Stimulated activated naive CD4-positive, alpha-beta T cell (primary cell): ENCODE results near the gene PTGFR.

Experiments
- DNase-seq, 6 experiments: peaks; one replicate each; lab custom pipeline; 2025; lab: John Stamatoyannopoulos, UW

The PTGFR gene

GRCh38 chr1:78490861-78491450 lies at the start of gene PTGFR:
Gene PTGFR (plus strand): TSS chr1:78490974. CDS start chr1:78492744, 1,770 bp downstream.
- DNase-seq, result no peak

GRCh38 chr1:78441921-78442320 lies 48.9 kb upstream of the PTGFR start:
- DNase-seq, result no peak

- DNase-seq, result no peak
Measured at GRCh38 chr1:78447086-78447485, 43.7 kb upstream of the PTGFR start.

DNA sequence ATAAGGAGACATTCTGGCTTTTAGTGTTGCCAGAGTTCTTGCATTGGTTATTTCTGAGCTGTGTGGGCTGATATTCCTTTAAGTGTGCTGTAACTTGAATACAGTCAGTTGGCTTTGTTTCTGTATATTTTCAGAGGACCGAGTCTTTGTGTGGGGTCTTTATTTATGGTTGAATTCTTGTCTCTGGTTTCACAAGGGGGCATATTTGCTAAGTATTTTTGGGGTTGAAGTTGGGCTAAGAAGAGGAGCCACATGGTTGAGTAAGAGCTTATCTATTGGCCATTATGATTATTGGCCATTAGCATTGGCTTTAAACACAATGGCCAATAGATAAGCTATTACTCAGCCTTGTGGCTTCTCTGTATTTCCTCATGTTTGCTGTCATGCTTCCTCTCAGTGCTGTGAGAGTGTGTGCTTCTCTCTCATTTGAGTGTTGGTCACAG lies 26.3 kb upstream of the PTGFR start:
- no peak for DNase-seq

- no peak for DNase-seq
Measured at GRCh38 chr1:78465143-78465542, 25.6 kb upstream of the PTGFR start.

DNA sequence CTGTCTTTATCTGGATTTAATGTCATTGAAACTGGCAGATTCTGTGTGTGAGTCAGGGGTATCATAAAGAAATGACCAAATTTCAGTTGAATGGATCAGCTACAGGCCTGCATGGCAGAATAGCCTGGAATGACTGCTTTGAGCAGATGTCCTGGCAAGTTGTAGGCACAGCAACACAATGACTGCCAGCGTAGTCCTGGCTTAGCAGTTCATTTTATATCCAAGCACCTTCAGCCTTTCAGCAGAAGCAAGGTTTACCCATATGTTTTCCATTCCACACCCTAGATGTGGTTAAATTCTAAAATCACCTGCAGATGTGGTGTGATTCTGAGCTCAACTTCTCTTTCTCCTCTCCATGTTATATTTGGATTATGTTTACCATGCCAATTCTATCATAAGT lies 22.3 kb upstream of the PTGFR start:
- DNase-seq, result no peak

- no peak for DNase-seq
Measured at GRCh38 chr1:78469576-78469975, 21.2 kb upstream of the PTGFR start.

- DNase-seq, result no peak
Measured at GRCh38 chr1:78471890-78472620, 18.7 kb upstream of the PTGFR start.

DNA sequence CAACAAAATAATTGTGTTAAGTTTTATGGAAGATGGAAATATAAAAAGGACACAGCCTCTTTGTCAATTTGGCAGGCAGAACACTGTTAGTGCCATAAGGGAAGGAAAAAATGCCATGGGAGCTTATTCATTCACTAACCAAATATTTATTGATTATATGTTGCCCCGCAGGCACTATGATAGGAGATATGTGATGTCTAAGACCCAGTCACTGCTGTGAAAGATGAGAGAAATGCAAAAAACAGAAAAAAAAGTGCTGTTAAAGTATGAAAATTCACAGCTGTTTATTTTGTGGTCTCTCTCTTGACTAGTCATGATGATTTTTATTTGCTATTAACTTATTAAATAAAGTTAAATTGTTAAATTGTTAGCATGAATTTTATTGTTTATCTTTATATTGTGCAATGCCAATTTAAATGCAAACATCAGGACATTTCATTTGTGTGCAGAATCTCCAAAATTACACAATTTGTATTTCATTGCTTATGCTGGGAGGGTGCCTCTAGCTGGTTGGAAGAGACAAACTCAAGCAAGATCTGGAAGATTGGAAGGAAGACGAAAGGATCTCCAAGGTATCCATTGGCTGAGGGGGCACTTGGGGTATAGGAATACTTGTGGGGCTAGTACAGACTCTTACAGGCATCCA lies 17.8 kb upstream of the PTGFR start:
- DNase-seq, result no peak

DNA sequence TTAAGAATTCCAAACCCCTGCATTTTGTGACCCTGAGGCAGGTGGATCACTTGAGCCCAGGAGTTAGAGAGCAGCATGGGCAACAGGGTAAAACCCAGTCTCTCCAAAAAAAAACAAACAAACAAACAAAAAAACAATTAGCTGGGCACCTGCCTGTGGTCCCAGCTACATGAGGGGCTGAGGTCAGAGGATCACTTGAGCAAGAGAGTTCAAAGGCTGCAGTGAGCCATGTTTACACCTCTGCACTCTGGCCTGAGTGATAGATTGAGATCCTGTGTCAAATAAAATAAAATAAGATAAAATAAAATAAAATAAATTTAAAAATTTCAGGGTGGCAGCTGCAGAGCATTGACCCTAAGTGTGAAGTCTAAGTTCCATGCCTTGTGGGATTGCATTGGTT lies 16.7 kb upstream of the PTGFR start:
- DNase-seq, result no peak

DNA sequence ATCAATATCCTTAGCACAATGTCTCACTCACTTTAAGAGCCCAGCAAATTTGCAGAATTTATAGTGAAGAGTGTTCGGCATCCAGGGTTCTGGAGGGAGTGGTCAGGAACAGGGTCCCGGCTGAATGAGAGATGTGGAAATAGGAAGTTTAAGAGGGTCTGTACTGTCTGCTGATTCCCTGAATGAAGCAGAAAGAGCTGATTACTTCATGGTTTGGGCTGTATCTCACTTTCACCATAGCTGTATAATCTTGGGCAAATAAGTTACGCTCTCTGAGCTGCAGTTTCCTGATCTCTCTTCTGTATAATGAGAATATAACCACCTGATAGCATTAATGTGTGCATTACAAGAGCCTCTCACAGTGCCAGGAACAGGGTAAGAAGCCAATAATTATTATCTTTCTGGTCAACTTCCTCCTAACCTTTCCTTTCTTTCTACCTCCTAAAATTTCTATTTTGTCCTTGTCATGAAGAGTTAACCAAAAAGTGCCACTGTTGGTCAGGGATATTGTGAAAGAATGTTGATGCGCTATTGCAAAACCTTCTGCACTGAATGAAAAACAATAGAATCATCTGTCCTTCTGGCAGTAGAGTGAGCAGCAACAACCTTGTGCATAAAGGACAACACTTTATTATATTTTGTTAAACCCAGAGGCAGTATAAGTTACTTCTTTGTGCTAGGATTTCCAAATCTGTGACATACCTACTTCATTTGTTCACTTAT lies 14.7 kb upstream of the PTGFR start:
- DNase-seq, result no peak

GRCh38 chr1:78483903-78484302 lies 6.9 kb upstream of the PTGFR start:
- no peak for DNase-seq

- no peak for DNase-seq
Measured at GRCh38 chr1:78491451-78492071, 787 bp downstream of the PTGFR start.

- DNase-seq, result no peak
Measured at GRCh38 chr1:78492386-78492950, 1.7 kb downstream of the PTGFR start.

GRCh38 chr1:78493451-78493850 lies 2.7 kb downstream of the PTGFR start:
- DNase-seq, result no peak

GRCh38 chr1:78497201-78497600 lies 6.4 kb downstream of the PTGFR start:
- DNase-seq, result no peak

DNA sequence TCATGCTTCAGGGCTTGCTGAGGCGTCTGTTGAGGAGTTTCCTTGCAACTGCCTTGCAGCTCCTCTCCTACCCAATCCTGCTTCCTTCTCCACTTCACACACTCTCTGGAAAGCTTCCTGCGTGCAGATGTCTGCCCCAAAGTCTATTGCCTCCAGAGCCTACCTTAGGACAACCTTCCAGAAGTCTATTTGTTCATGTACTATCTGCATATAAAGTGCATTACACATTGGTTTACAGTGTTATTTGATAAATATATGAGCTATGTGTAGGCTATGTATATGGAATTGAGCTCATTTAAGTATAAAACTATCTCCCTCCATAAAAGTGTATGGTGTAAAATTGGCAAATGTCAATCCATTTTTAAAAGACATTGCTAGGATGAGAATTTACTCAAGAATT lies 9.8 kb downstream of the PTGFR start:
- DNase-seq, result no peak

DNA sequence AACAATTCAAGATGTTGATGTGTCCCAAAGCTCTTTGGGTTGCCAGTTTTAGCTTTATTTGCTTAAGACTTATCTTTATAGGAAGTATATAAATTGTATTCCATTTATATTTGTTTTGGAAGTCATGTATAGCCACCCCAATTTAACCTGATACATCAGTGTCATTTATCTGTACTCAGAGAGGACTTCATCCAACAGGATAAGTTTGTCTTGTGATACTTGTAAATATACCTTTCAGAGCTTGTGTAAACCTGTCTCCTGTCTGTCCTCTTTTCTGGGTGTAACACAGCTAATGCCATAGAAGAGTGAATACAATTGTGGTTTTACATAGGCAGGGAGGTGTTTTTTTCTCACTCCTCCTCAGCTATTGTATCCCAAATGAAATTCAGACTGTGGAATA lies 10.4 kb downstream of the PTGFR start:
- DNase-seq, result no peak

GRCh38 chr1:78511334-78511733 lies 20.6 kb downstream of the PTGFR start:
- DNase-seq, result no peak

DNA sequence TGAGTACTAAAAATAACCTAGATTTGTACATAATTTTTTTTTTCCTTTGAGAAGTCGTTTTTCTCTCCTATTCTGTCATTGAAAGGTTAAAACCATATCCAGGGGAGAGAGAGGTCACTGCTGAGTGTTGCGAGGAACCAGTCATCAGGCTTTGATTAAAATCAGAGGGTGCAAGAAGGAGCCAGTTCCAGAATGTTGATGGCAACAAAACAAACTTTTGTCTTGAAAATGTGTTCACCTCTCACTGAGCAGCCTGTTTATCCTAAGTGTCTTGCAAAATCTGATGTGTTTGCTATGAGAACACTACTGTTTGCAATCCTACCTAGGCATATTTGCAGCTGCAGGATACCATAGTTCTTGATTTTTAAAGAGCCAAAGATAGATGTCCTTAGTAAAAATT lies 25.9 kb downstream of the PTGFR start:
- no peak for DNase-seq

GRCh38 chr1:78519446-78519845 lies 28.7 kb downstream of the PTGFR start:
- no peak for DNase-seq

DNA sequence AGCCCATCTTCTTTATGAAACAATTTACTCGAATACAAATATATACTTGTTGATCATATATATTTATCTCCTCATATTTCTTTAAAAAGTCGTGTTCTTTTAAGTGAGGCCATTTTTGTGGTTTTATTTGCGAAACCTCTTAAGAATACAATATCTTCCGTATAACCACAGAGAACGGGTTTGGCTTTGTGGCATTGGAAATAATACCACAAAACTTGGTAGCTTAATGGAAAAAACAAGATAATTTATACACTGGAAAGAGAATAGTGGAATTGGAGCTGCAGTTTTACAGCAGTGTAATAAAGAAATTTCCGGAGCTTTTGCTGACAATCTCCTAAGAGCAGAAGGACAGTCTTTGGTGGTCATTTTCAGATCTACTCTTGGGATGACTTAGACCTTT lies 29.4 kb downstream of the PTGFR start:
- DNase-seq, result no peak
